ENCODE results near the gene DSTN. TPM values are rescaled to one million over a fixed set of nuclear protein-coding genes. Genes with fewer than 3 reads are reported as not detected.

Gene DSTN
- total RNA-seq, 4 donors from 2014 or later = 1,820 to 3,515 (median 2,996) TPM

DNA sequence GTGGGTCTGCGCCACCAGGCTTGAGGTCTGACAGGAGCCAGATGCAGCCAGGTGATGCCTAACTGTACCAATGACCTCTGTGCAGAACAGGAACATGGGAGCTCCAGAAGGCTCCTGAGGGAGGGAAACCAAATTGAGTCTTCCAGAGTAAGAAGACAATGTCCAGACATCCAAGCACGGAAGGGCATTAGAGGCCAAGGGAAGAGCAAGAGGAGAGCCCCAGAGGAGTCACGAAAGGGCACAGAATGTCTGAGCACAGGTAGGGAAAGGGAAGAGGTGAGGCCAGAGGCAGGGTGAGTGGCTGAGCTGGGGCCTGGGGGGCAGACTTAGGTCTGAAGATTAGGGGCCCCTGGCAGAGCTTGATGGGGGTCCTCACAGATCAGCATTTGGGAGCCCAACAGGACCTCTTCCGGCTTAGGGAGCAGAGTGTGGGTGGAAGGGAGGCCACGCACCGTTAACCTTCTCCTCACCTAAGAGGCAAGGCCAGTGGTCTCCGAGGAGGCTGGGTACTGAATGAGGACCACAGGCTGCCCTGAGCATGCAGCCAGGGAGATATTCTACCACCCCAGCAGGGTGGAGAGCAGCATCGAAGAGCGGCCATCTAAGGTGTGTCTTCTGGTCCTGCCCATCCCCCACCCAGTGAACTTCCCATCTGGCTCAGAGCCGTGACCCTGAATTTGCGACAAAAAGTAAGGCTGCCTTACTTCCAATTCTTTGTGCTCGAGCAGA lies 70.4 kb downstream of the DSTN start:
- H3K27me3 ChIP-seq = no peaks in the 10 kb centered on the region
- H3K36me3 ChIP-seq = peaks cover 0 to 60% of the 10 kb centered on the region in 2 donors
- TF ChIP-seq EP300 (IDR thresholded peaks at IDR 0.05) (no peak), POLR2AphosphoS5 (IDR thresholded peaks at IDR 0.05) (no peak), CTCF (IDR thresholded peaks at IDR 0.05) (no peak)
- no peak overlapping the region for H3K4me3 ChIP-seq
- ATAC-seq = no peak
- H3K27ac ChIP-seq = peak overlapping the region in 1 of 4 donors; percentile 24
- H3K9me3 ChIP-seq = no peaks in the 10 kb centered on the region
- H3K4me1 ChIP-seq = peaks cover 3 to 100% (median 39%) of the 10 kb centered on the region in 3 donors
- WGBS, 2 donors (ENCODE audit: low coverage in 1 of 2) = 81 to 83% methylated on average over 5 to 6 of the region's 12 CpGs

DNA sequence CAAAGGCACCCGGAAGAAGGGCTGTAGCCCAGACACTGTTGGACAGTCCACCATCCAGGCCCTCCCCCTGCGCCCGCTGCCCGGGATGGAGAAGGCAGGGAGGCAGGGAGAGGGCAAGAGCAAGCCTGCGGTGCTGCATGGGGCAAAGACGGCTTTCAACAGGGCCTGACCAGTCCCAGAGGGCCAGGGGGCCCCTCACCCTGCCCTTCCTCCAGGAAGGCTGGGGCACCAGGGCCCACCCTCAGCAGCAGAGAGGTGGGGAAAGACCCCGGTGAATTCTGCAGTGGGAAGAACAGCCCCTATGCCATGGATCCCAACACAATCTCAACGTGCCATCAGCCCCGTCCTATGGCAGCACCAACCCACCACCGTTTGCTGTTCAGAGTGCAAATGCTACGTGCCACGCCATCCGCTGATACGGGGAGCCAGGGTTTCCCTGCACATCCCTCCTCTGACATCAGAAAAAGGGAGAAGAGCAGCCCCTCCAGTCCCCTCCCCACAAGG lies 71.1 kb downstream of the DSTN start:
- no peaks in the 10 kb centered on the region for H3K27me3 ChIP-seq

DNA sequence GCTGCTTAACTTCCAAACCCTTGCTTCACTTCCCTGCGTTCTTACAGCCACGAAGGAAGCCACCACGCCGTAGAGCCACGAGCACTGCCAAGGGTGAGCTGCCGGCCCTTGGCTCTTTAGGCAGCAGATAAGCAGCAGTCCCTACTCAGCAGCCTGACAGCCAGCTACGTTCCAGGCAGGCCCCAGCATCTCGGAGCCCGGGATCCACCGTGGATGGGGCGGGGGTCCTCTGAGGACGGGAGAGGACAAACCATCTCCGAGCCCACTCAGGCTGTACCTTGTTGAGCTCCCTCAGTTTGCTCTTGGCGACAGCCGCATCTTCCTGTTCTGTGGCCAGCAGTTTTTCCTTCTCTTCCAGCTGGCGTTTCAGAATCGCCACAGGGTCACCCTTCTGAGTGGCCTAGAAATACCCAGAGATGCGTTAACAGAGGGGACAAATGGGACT lies 71.7 kb downstream of the DSTN start:
- peaks cover 3 to 100% (median 40%) of the 10 kb centered on the region in 3 donors for H3K4me1 ChIP-seq
- H3K27ac ChIP-seq = peak overlapping the region in 3 of 4 donors; percentile 15 to 69 (median 69)
- 20% methylated on average over 1 of the region's 18 CpGs; no CpG with 5 or more reads in 1 of the 2 donors for WGBS, 2 donors (ENCODE audit: low coverage in 1 of 2)
- TF ChIP-seq POLR2A (IDR thresholded peaks at IDR 0.05) = no peak
- no peak for TF ChIP-seq EP300 (IDR thresholded peaks at IDR 0.05)
- no peak for TF ChIP-seq POLR2AphosphoS5 (IDR thresholded peaks at IDR 0.05)
- H3K27me3 ChIP-seq = no peaks in the 10 kb centered on the region
- H3K4me3 ChIP-seq = no peak overlapping the region
- ATAC-seq = no peak
- no peaks in the 10 kb centered on the region for H3K9me3 ChIP-seq
- peaks cover 0 to 48% of the 10 kb centered on the region in 2 donors for H3K36me3 ChIP-seq

More for the DNA sequence above, 71.1 kb downstream of the DSTN start:
- Histone ChIP-seq H3K27ac (peak overlapping the region in 1 of 4 donors; percentile 69), H3K4me3 (no peak overlapping the region), H3K36me3 (peaks cover 0 to 54% of the 10 kb centered on the region in 2 donors), H3K9me3 (no peaks in the 10 kb centered on the region), H3K4me1 (peaks cover 3 to 100% (median 39%) of the 10 kb centered on the region in 3 donors)
- 92 to 98% methylated on average over 6 to 7 of the region's 14 CpGs for WGBS, 2 donors (ENCODE audit: low coverage in 1 of 2)
- no peak for TF ChIP-seq EP300 (IDR thresholded peaks at IDR 0.05)
- no peak for TF ChIP-seq POLR2A (IDR thresholded peaks at IDR 0.05)
- ATAC-seq = no peak

DNA sequence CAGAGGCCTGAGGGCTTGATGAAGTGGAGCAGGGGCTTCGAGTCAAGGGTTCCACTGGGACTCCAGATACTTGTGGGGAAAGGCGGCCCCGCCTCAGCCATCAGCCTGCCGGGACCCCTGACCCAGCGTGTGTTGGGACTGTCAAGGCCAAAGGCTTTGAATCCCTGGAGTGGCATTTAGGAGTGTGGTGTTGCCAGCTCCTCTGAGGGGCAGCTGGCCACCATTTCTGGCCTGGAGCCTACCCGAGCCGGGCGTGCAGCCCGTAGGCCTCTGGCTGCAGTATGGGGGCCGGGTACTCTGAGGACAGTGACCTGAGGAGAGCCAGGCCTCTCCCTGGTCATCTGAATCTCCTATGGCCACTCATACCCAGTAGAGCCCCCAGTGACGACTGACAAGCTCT lies 72.1 kb downstream of the DSTN start:
- ATAC-seq = no peak
- Histone ChIP-seq H3K36me3 (peaks cover 0 to 48% of the 10 kb centered on the region in 2 donors), H3K27me3 (no peaks in the 10 kb centered on the region), H3K4me1 (peaks cover 3 to 100% (median 35%) of the 10 kb centered on the region in 3 donors), H3K4me3 (no peak overlapping the region), H3K9me3 (no peaks in the 10 kb centered on the region), H3K27ac (peak overlapping the region in 3 of 4 donors; percentile 15 to 69 (median 69))
- no CpG with 5 or more reads among the region's 11 CpGs for WGBS, 2 donors (ENCODE audit: low coverage in 1 of 2)
- no peak for TF ChIP-seq POLR2A (IDR thresholded peaks at IDR 0.05)

GRCh38 chr20:17642404-17643269 lies 72.8 kb downstream of the DSTN start:
- H3K4me3 ChIP-seq = no peak overlapping the region
- H3K4me1 ChIP-seq = peaks cover 3 to 100% (median 34%) of the 10 kb centered on the region in 3 donors
- H3K9me3 ChIP-seq = no peaks in the 10 kb centered on the region
- ATAC-seq = no peak
- H3K27ac ChIP-seq = peak overlapping the region; percentile 7 to 69 (median 42)
- TF ChIP-seq EP300 (IDR thresholded peaks at IDR 0.05) = no peak
- TF ChIP-seq POLR2A (IDR thresholded peaks at IDR 0.05) = no peak
- no peak for TF ChIP-seq CTCF (IDR thresholded peaks at IDR 0.05)
- no peak for TF ChIP-seq POLR2AphosphoS5 (IDR thresholded peaks at IDR 0.05)
- 76% methylated on average over 7 of the region's 19 CpGs; no CpG with 5 or more reads in 1 of the 2 donors for WGBS, 2 donors (ENCODE audit: low coverage in 1 of 2)
- H3K36me3 ChIP-seq = peaks cover 0 to 48% of the 10 kb centered on the region in 2 donors
- H3K27me3 ChIP-seq = no peaks in the 10 kb centered on the region

Data from gastroesophageal sphincter (tissue), 4 donors.